Measurements from ENCODE around the gene FARP1. TPM values are rescaled to one million over a fixed set of nuclear protein-coding genes. Genes with fewer than 3 reads are reported as not detected.
A peak's percentile ranks its signal among the peaks of the same experiment; 100 is the strongest.

Gene FARP1
- total and polyA plus RNA-seq, 2 of the 13 experiments (the other 11 are each of a cell fraction or from before 2014, with no cell fraction given), result 70.6 to 126 TPM

GRCh38 chr13:98490195-98490836, 347.4 kb downstream of the FARP1 start (continued):
- TF ChIP-seq, protein P1, sequence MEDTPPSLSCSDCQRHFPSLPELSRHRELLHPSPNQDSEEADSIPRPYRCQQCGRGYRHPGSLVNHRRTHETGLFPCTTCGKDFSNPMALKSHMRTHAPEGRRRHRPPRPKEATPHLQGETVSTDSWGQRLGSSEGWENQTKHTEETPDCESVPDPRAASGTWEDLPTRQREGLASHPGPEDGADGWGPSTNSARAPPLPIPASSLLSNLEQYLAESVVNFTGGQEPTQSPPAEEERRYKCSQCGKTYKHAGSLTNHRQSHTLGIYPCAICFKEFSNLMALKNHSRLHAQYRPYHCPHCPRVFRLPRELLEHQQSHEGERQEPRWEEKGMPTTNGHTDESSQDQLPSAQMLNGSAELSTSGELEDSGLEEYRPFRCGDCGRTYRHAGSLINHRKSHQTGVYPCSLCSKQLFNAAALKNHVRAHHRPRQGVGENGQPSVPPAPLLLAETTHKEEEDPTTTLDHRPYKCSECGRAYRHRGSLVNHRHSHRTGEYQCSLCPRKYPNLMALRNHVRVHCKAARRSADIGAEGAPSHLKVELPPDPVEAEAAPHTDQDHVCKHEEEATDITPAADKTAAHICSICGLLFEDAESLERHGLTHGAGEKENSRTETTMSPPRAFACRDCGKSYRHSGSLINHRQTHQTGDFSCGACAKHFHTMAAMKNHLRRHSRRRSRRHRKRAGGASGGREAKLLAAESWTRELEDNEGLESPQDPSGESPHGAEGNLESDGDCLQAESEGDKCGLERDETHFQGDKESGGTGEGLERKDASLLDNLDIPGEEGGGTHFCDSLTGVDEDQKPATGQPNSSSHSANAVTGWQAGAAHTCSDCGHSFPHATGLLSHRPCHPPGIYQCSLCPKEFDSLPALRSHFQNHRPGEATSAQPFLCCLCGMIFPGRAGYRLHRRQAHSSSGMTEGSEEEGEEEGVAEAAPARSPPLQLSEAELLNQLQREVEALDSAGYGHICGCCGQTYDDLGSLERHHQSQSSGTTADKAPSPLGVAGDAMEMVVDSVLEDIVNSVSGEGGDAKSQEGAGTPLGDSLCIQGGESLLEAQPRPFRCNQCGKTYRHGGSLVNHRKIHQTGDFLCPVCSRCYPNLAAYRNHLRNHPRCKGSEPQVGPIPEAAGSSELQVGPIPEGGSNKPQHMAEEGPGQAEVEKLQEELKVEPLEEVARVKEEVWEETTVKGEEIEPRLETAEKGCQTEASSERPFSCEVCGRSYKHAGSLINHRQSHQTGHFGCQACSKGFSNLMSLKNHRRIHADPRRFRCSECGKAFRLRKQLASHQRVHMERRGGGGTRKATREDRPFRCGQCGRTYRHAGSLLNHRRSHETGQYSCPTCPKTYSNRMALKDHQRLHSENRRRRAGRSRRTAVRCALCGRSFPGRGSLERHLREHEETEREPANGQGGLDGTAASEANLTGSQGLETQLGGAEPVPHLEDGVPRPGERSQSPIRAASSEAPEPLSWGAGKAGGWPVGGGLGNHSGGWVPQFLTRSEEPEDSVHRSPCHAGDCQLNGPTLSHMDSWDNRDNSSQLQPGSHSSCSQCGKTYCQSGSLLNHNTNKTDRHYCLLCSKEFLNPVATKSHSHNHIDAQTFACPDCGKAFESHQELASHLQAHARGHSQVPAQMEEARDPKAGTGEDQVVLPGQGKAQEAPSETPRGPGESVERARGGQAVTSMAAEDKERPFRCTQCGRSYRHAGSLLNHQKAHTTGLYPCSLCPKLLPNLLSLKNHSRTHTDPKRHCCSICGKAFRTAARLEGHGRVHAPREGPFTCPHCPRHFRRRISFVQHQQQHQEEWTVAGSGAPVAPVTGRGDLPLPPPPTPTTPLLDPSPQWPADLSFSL (CRISPR knock-in tag; IDR thresholded peaks at IDR 0.05), result peak; percentile 60; the same call in 1 of the 2 replicates
- TF ChIP-seq, protein P2, sequence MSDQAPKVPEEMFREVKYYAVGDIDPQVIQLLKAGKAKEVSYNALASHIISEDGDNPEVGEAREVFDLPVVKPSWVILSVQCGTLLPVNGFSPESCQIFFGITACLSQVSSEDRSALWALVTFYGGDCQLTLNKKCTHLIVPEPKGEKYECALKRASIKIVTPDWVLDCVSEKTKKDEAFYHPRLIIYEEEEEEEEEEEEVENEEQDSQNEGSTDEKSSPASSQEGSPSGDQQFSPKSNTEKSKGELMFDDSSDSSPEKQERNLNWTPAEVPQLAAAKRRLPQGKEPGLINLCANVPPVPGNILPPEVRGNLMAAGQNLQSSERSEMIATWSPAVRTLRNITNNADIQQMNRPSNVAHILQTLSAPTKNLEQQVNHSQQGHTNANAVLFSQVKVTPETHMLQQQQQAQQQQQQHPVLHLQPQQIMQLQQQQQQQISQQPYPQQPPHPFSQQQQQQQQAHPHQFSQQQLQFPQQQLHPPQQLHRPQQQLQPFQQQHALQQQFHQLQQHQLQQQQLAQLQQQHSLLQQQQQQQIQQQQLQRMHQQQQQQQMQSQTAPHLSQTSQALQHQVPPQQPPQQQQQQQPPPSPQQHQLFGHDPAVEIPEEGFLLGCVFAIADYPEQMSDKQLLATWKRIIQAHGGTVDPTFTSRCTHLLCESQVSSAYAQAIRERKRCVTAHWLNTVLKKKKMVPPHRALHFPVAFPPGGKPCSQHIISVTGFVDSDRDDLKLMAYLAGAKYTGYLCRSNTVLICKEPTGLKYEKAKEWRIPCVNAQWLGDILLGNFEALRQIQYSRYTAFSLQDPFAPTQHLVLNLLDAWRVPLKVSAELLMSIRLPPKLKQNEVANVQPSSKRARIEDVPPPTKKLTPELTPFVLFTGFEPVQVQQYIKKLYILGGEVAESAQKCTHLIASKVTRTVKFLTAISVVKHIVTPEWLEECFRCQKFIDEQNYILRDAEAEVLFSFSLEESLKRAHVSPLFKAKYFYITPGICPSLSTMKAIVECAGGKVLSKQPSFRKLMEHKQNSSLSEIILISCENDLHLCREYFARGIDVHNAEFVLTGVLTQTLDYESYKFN (CRISPR knock-in tag; conservative IDR thresholded peaks at IDR 0.05), result peak; percentile 90
- TF ChIP-seq ETV5 (CRISPR knock-in tag; IDR thresholded peaks at IDR 0.05; ENCODE audit: borderline replicate concordance), result peak; percentile 72
- TF ChIP-seq, protein P3, sequence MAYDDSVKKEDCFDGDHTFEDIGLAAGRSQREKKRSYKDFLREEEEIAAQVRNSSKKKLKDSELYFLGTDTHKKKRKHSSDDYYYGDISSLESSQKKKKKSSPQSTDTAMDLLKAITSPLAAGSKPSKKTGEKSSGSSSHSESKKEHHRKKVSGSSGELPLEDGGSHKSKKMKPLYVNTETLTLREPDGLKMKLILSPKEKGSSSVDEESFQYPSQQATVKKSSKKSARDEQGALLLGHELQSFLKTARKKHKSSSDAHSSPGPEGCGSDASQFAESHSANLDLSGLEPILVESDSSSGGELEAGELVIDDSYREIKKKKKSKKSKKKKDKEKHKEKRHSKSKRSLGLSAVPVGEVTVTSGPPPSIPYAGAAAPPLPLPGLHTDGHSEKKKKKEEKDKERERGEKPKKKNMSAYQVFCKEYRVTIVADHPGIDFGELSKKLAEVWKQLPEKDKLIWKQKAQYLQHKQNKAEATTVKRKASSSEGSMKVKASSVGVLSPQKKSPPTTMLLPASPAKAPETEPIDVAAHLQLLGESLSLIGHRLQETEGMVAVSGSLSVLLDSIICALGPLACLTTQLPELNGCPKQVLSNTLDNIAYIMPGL (CRISPR knock-in tag; IDR thresholded peaks at IDR 0.05; ENCODE audit: borderline replicate concordance in 1 of 2, low read depth in 1 of 2), result peak in 1 of 2 experiments; percentile 25; a peak in 1 of 4 replicates
- peak; percentile 37 for TF ChIP-seq ASH2L (IDR thresholded peaks at IDR 0.05; ENCODE audit: insufficient read length, low read depth, low read length)
- no peak for TF ChIP-seq ZNF383 (CRISPR knock-in tag; IDR thresholded peaks at IDR 0.05; ENCODE audit: borderline replicate concordance)
- TF ChIP-seq BATF2 (CRISPR knock-in tag; IDR thresholded peaks at IDR 0.05), result 0 out of 2 replicates have a peak, but pooled peaks have one; percentile 24
- peak; percentile 72 for TF ChIP-seq CEBPG (CRISPR knock-in tag; IDR thresholded peaks at IDR 0.05)
- no peak for TF ChIP-seq RAD51 (IDR thresholded peaks at IDR 0.05; ENCODE audit: borderline replicate concordance)
- no peak for TF ChIP-seq EEA1 (CRISPR knock-in tag; IDR thresholded peaks at IDR 0.05; ENCODE audit: borderline replicate concordance)
- peak; percentile 79; the same call in 1 of the 2 replicates for TF ChIP-seq NR2F6 (IDR thresholded peaks at IDR 0.05)
- TF ChIP-seq NR2F6 (CRISPR knock-in tag; IDR thresholded peaks at IDR 0.05), result no peak; the same call in 1 of the 2 replicates

Measured in HepG2 (cell line).